Type B pancreatic cell (in vitro differentiated cells): ENCODE results near the gene SBSN. TPM values are rescaled to one million over a fixed set of nuclear protein-coding genes. Genes with fewer than 3 reads are reported as not detected.

ENCODE experiments used
- DNase-seq: peaks from one replicate; pipeline ENCODE4 v3.0.0; 2021; ENCODE audit warnings: mixed read lengths; ENCODE audit not compliant: unreplicated experiment; ENCODE audit errors: extremely low spot score
- H3K27ac Mint-ChIP-seq: 2 replicates; pipeline ENCODE4 v1.8.0; 2021; ENCODE audit warnings: mild to moderate bottlenecking, mixed read lengths
- H3K27me3 Mint-ChIP-seq: 2 replicates; pipeline ENCODE4 v1.8.0; 2021; ENCODE audit warnings: mixed read lengths
- H3K36me3 Mint-ChIP-seq: 2 replicates; pipeline ENCODE4 v1.8.0; 2021; ENCODE audit warnings: mixed read lengths
- H3K4me1 Mint-ChIP-seq: one replicate; pipeline ENCODE4 v1.8.0; 2021; ENCODE audit warnings: mixed read lengths; ENCODE audit not compliant: unreplicated experiment
- H3K4me3 Mint-ChIP-seq: 2 replicates; pipeline ENCODE4 v1.8.0; 2021; ENCODE audit warnings: mild to moderate bottlenecking, mixed read lengths
- H3K9me3 Mint-ChIP-seq: 2 replicates; pipeline ENCODE4 v1.8.0; 2021; ENCODE audit warnings: mixed read lengths
- CTCF ChIP-seq: fragments of 200-600 bp; sonication (generic); conservative IDR thresholded peaks from 2 replicates; pipeline ENCODE4 v1.5.0; 2021; ENCODE audit warnings: antibody characterized with exemption, mild to moderate bottlenecking
- total RNA-seq: library from RNA; stranded (reverse); gene quantifications from 2 replicates; pipeline ENCODE4 v1.2.1, GENCODE V29; 2021; ENCODE audit warnings: low replicate concordance

Gene SBSN
- total RNA-seq, 1 donor from 2014 or later: 0.53 TPM

GRCh38 chr19:35498220-35498619 lies 29.9 kb downstream of the SBSN start:
- Mint-ChIP-seq H3K36me3 (no peaks in the 10 kb centered on the region), H3K27ac (no peak overlapping the region), H3K4me3 (no peak overlapping the region), H3K4me1 (no peaks in the 10 kb centered on the region), H3K27me3 (no peaks in the 10 kb centered on the region), H3K9me3 (no peaks in the 10 kb centered on the region)
- no peak for DNase-seq
- no peak for TF ChIP-seq CTCF

DNA sequence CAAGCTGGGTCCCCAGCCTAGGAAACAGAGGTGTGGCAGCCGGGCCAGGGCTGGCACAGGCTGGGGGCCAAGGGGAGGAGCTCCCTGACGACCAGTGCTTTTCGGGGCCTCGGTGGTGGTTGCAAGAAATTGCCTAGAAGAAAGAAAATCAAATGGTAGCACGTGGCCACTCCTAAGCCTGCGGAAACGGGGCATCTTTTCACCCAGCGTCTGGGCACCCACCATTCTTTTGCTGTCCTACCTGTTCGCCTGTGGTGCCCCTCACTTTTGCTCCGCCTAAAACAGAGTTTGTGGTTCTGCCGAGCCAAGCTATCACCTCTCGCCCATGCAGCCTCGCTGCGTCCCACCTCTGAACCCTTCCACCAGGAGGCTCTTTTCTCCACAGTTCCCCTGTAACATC lies 30.7 kb downstream of the SBSN start:
- no peaks in the 10 kb centered on the region for H3K9me3 Mint-ChIP-seq
- no peaks in the 10 kb centered on the region for H3K4me1 Mint-ChIP-seq
- no peak for TF ChIP-seq CTCF
- no peak overlapping the region for H3K27ac Mint-ChIP-seq
- DNase-seq: no peak
- H3K27me3 Mint-ChIP-seq: peaks cover 3% of the 10 kb centered on the region
- H3K4me3 Mint-ChIP-seq: no peak overlapping the region
- no peaks in the 10 kb centered on the region for H3K36me3 Mint-ChIP-seq

- peak overlapping the region; percentile 44 for H3K4me3 Mint-ChIP-seq
- H3K36me3 Mint-ChIP-seq: no peaks in the 10 kb centered on the region
- H3K27ac Mint-ChIP-seq: peak overlapping the region; percentile 53
- H3K9me3 Mint-ChIP-seq: no peaks in the 10 kb centered on the region
- no peaks in the 10 kb centered on the region for H3K4me1 Mint-ChIP-seq
- TF ChIP-seq CTCF: peak; percentile 92
- H3K27me3 Mint-ChIP-seq: peaks cover 12% of the 10 kb centered on the region
- no peak for DNase-seq
Measured at GRCh38 chr19:35495107-35496064, 32.7 kb downstream of the SBSN start.

- no peak for TF ChIP-seq CTCF
- Mint-ChIP-seq H3K4me1 (no peaks in the 10 kb centered on the region), H3K9me3 (no peaks in the 10 kb centered on the region), H3K27ac (no peak overlapping the region), H3K27me3 (peaks cover 16% of the 10 kb centered on the region), H3K36me3 (no peaks in the 10 kb centered on the region), H3K4me3 (no peak overlapping the region)
- DNase-seq: no peak
Measured at GRCh38 chr19:35493971-35494370, 34.1 kb downstream of the SBSN start.

- Mint-ChIP-seq H3K27me3 (peaks cover 22% of the 10 kb centered on the region), H3K9me3 (no peaks in the 10 kb centered on the region), H3K4me1 (no peaks in the 10 kb centered on the region), H3K4me3 (no peak overlapping the region), H3K27ac (peak overlapping the region; percentile 24), H3K36me3 (no peaks in the 10 kb centered on the region)
- no peak for TF ChIP-seq CTCF
- DNase-seq: no peak
Measured at GRCh38 chr19:35491836-35492360, 36.2 kb downstream of the SBSN start.
